Liver (tissue), 9 donors: ENCODE measurements around the gene ARHGAP33. TPM values are rescaled to one million over a fixed set of nuclear protein-coding genes. Genes with fewer than 3 reads are reported as not detected.

Source experiments
- DNase-seq: peaks from one replicate; pipeline ENCODE4 v3.0.0-alpha.2; 2017; ENCODE audit warnings: low spot score
- H3K27ac ChIP-seq, 2 donors: one replicate each; pipeline ENCODE4 v1.7.0; 2013; ENCODE audit warnings: inconsistent platforms in 2 of 2, low read length in 2 of 2, control low read depth in 1 of 2, low read depth in 1 of 2, mild to moderate bottlenecking in 1 of 2
- H3K27me3 ChIP-seq, 4 donors: one replicate each; pipeline versions ENCODE4 v1.6.1 to v1.7.0; 2013; ENCODE audit warnings: low read length in 3 of 4, inconsistent platforms in 1 of 4, mild to moderate bottlenecking in 1 of 4, moderate library complexity in 1 of 4; ENCODE audit not compliant: control insufficient read depth in 4 of 4, insufficient read depth in 4 of 4
- H3K36me3 ChIP-seq, 4 donors: one replicate each; pipeline versions ENCODE4 v1.6.1 to v1.7.0; 2013; ENCODE audit warnings: low read length in 3 of 4, mild to moderate bottlenecking in 3 of 4, low read depth in 1 of 4, moderate library complexity in 1 of 4; ENCODE audit not compliant: control insufficient read depth in 4 of 4, insufficient read depth in 3 of 4
- H3K4me1 ChIP-seq, 4 donors: one replicate each; pipeline versions ENCODE4 v1.6.1 to v1.7.0; 2013; ENCODE audit warnings: low read length in 3 of 4, mild to moderate bottlenecking in 3 of 4, moderate library complexity in 1 of 4; ENCODE audit not compliant: control insufficient read depth in 4 of 4, insufficient read depth in 4 of 4
- H3K4me3 ChIP-seq, 3 donors: one replicate each; pipeline versions ENCODE4 v1.6.1 to v1.7.0; 2013; ENCODE audit warnings: low read length in 3 of 3, control low read depth in 1 of 3, low read depth in 1 of 3, mild to moderate bottlenecking in 1 of 3
- H3K9ac ChIP-seq, 2 donors: one replicate each; pipeline ENCODE4 v1.7.0; 2013; ENCODE audit warnings: low read length in 2 of 2, mild to moderate bottlenecking in 2 of 2, moderate library complexity in 2 of 2, control low read depth in 1 of 2, low read depth in 1 of 2
- H3K9me3 ChIP-seq, 4 donors: one replicate each; pipeline versions ENCODE4 v1.6.1 to v1.7.0; 2013; ENCODE audit warnings: low read length in 3 of 4; ENCODE audit not compliant: control insufficient read depth in 4 of 4
- ATF3 ChIP-seq: IDR thresholded peaks from 2 replicates; pipeline ENCODE4 v1.6.1; 2016; ENCODE audit warnings: antibody characterized with exemption
- CTCF ChIP-seq: fragments of 150-350 bp; IDR thresholded peaks from 2 replicates; pipeline ENCODE4 v1.5.1; 2017; ENCODE audit warnings: improper control_type of control experiment, low read depth, low read length; ENCODE audit not compliant: missing input control
- EGR1 ChIP-seq, 2 donors: IDR thresholded peaks; 2 replicates each; pipeline ENCODE4 v1.6.1; 2016 to 2018; ENCODE audit warnings: antibody characterized with exemption in 2 of 2, low read depth in 2 of 2
- FOXA1 ChIP-seq: IDR thresholded peaks from 2 replicates; pipeline ENCODE4 v1.6.1; 2016; ENCODE audit warnings: antibody characterized with exemption
- FOXA2 ChIP-seq: IDR thresholded peaks from 2 replicates; pipeline ENCODE4 v1.6.1; 2016; ENCODE audit warnings: antibody characterized with exemption
- GABPA ChIP-seq, 2 donors: IDR thresholded peaks in 1 of 2; conservative IDR thresholded peaks in 1 of 2; 2 replicates each; pipeline ENCODE4 v1.6.1; 2016; ENCODE audit warnings: antibody characterized with exemption in 2 of 2, mild to moderate bottlenecking in 1 of 2, moderate library complexity in 1 of 2
- HNF4A ChIP-seq, 2 donors: conservative IDR thresholded peaks; 2 replicates each; pipeline ENCODE4 v1.6.1; 2016; ENCODE audit warnings: antibody characterized with exemption in 2 of 2, mild to moderate bottlenecking in 2 of 2
- HNF4G ChIP-seq: IDR thresholded peaks from 2 replicates; pipeline ENCODE4 v1.6.1; 2016; ENCODE audit warnings: antibody characterized with exemption
- JUND ChIP-seq, 2 donors: IDR thresholded peaks; 2 replicates each; pipeline ENCODE4 v1.6.1; 2016; ENCODE audit warnings: antibody characterized with exemption in 2 of 2
- MAX ChIP-seq: IDR thresholded peaks from 2 replicates; pipeline ENCODE4 v1.6.1; 2016; ENCODE audit warnings: antibody characterized with exemption
- NR2F2 ChIP-seq: IDR thresholded peaks from 2 replicates; pipeline ENCODE4 v1.6.1; 2016; ENCODE audit warnings: antibody characterized with exemption
- RAD21 ChIP-seq, 2 donors: IDR thresholded peaks; 2 replicates each; pipeline ENCODE4 v1.6.1; 2016; ENCODE audit warnings: antibody characterized with exemption in 2 of 2, mild to moderate bottlenecking in 2 of 2
- REST ChIP-seq: IDR thresholded peaks from 2 replicates; pipeline ENCODE4 v1.6.1; 2016; ENCODE audit warnings: antibody characterized with exemption, mild to moderate bottlenecking
- RXRA ChIP-seq, 2 donors: IDR thresholded peaks; 2 replicates each; pipeline ENCODE4 v1.6.1; 2017 to 2018; ENCODE audit warnings: antibody characterized with exemption in 2 of 2, mild to moderate bottlenecking in 1 of 2
- SP1 ChIP-seq: IDR thresholded peaks from 2 replicates; pipeline ENCODE4 v1.6.1; 2018; ENCODE audit warnings: antibody characterized with exemption, mild to moderate bottlenecking
- TAF1 ChIP-seq: conservative IDR thresholded peaks from 2 replicates; pipeline ENCODE4 v1.6.1; 2016; ENCODE audit warnings: antibody characterized with exemption, mild to moderate bottlenecking
- YY1 ChIP-seq: IDR thresholded peaks from 2 replicates; pipeline ENCODE4 v1.6.1; 2016; ENCODE audit warnings: antibody characterized with exemption, mild to moderate bottlenecking
- ZBTB33 ChIP-seq: IDR thresholded peaks from 2 replicates; pipeline ENCODE4 v1.6.1; 2016; ENCODE audit warnings: antibody characterized with exemption
- WGBS: extraction: QIAGEN DNeasy Blood & Tissue Kit; methylation state at CpG from one replicate; pipeline ENCODE4 v1.1.7; 2013; 5-methylcytosine and 5-hydroxymethylcytosine counted together
- polyA plus RNA-seq, 2 donors: library from polyadenylated mRNA; stranded (reverse) in 1 of 2; unstranded in 1 of 2; fragments of 200-250 nt in 1 of 2; fragments of >200 nt in 1 of 2; fragmentation: Nextera tagmentation in 1 of 2; extraction: Ambion mirVana in 1 of 2; gene quantifications; one replicate each; pipeline versions ENCODE4 v1.2.1 to v1.2.3, GENCODE V29; 2013 to 2015
- total RNA-seq, 2 donors: library from RNA; depleted of rRNA; stranded (reverse); fragments of >200 nt; gene quantifications; one replicate each; pipeline ENCODE4 v1.2.3, GENCODE V29; 2014
- donor health status: healthy.
- donor health status: healthy.
- donor health status: healthy.
- donor health status: healthy.
- donor health status: healthy.

ARHGAP33 gene
- total and polyA plus RNA-seq, 4 donors, result 0.85 to 10.1 (median 1.8) TPM

- WGBS, result 84% methylated on average over 8 of the region's 8 CpGs
- H3K4me1 ChIP-seq, result peaks cover 0 to 4% (median 2%) of the 10 kb centered on the region in 4 donors
- H3K36me3 ChIP-seq, result no peaks in the 10 kb centered on the region
- no peaks in the 10 kb centered on the region for H3K9me3 ChIP-seq
- no peak for DNase-seq
- no peak overlapping the region for H3K9ac ChIP-seq
- no peaks in the 10 kb centered on the region for H3K27me3 ChIP-seq
- no peak overlapping the region for H3K4me3 ChIP-seq
- TF ChIP-seq TAF1 (no peak), RAD21 (IDR thresholded peaks at IDR 0.05) (no peak), ZBTB33 (no peak), HNF4A (conservative IDR thresholded peaks at IDR 0.05) (no peak), SP1 (no peak), REST (no peak), GABPA (IDR thresholded peaks at IDR 0.05 in 1 of 2, conservative IDR thresholded peaks at IDR 0.05 in 1 of 2) (no peak), EGR1 (IDR thresholded peaks at IDR 0.05; ENCODE audit: low read depth in 2 of 2) (no peak), ATF3 (no peak), FOXA1 (no peak), HNF4G (no peak), NR2F2 (no peak), RXRA (IDR thresholded peaks at IDR 0.05) (no peak), JUND (IDR thresholded peaks at IDR 0.05) (no peak), FOXA2 (no peak), MAX (no peak), YY1 (no peak)
- H3K27ac ChIP-seq, result no peak overlapping the region
These were observed 17.5 kb downstream of the ARHGAP33 start for GRCh38 chr19:35792888-35793287.

- Histone ChIP-seq H3K4me3 (no peak overlapping the region), H3K27me3 (no peaks in the 10 kb centered on the region), H3K27ac (no peak overlapping the region), H3K9me3 (no peaks in the 10 kb centered on the region), H3K4me1 (peaks cover 0 to 4% (median 2%) of the 10 kb centered on the region in 4 donors), H3K36me3 (no peaks in the 10 kb centered on the region), H3K9ac (no peak overlapping the region)
- WGBS, result 86% methylated on average over 7 of the region's 7 CpGs
- DNase-seq, result no peak
- TF ChIP-seq TAF1 (no peak), YY1 (no peak), REST (no peak), NR2F2 (no peak), HNF4G (no peak), SP1 (no peak), RXRA (IDR thresholded peaks at IDR 0.05) (no peak), RAD21 (IDR thresholded peaks at IDR 0.05) (no peak), EGR1 (IDR thresholded peaks at IDR 0.05; ENCODE audit: low read depth in 2 of 2) (no peak), ATF3 (no peak), FOXA2 (no peak), HNF4A (conservative IDR thresholded peaks at IDR 0.05) (no peak), FOXA1 (no peak), GABPA (IDR thresholded peaks at IDR 0.05 in 1 of 2, conservative IDR thresholded peaks at IDR 0.05 in 1 of 2) (no peak), MAX (no peak), CTCF (no peak)
These were observed 18.2 kb downstream of the ARHGAP33 start for GRCh38 chr19:35793381-35794165.
